ENCODE data around the gene CCDC86.

Gene CCDC86

GRCh38 chr11:60899046-60899936, 57.4 kb downstream of the CCDC86 start:
- DNase-seq = peak; percentile 43

GRCh38 chr11:60899977-60900376, 58.1 kb downstream of the CCDC86 start:
- no peak for DNase-seq

All from MV-4-11 (cell line).